GDM1 (cell line): Measurements from ENCODE around the gene CELF4.

Source experiments
- DNase-seq: peaks from one replicate; lab custom pipeline; 2025; lab: John Stamatoyannopoulos, UW

CELF4 gene

GRCh38 chr18:37493352-37493935, 72.2 kb downstream of the CELF4 start:
- no peak for DNase-seq

GRCh38 chr18:37492952-37493351, 72.6 kb downstream of the CELF4 start:
- no peak for DNase-seq

- DNase-seq: no peak
These were observed 74.1 kb downstream of the CELF4 start for GRCh38 chr18:37491526-37491925.

- no peak for DNase-seq
These were observed 75.6 kb downstream of the CELF4 start for GRCh38 chr18:37489998-37490397.

GRCh38 chr18:37489011-37489410, 76.6 kb downstream of the CELF4 start:
- no peak for DNase-seq

GRCh38 chr18:37487400-37487867, 78.2 kb downstream of the CELF4 start:
- DNase-seq: no peak

- DNase-seq: no peak
These were observed 78.8 kb downstream of the CELF4 start for GRCh38 chr18:37486848-37487247.

- DNase-seq: peak; percentile 59
These were observed 80.4 kb downstream of the CELF4 start for GRCh38 chr18:37484983-37485834.

GRCh38 chr18:37483984-37484819, 81.4 kb downstream of the CELF4 start:
- DNase-seq: no peak

GRCh38 chr18:37483221-37483971, 82.2 kb downstream of the CELF4 start:
- no peak for DNase-seq

- no peak for DNase-seq
These were observed 83.2 kb downstream of the CELF4 start for GRCh38 chr18:37482433-37482832.

- no peak for DNase-seq
These were observed 83.6 kb downstream of the CELF4 start for GRCh38 chr18:37482002-37482401.

GRCh38 chr18:37481491-37481890, 84.1 kb downstream of the CELF4 start:
- DNase-seq: no peak

- DNase-seq: no peak
These were observed 84.5 kb downstream of the CELF4 start for GRCh38 chr18:37481072-37481471.

- DNase-seq: no peak
These were observed 88.8 kb downstream of the CELF4 start for GRCh38 chr18:37476611-37477295.

- peak; percentile 5 for DNase-seq
These were observed 89.4 kb downstream of the CELF4 start for GRCh38 chr18:37476182-37476581.

- no peak for DNase-seq
These were observed 92.3 kb downstream of the CELF4 start for GRCh38 chr18:37473195-37473840.

GRCh38 chr18:37471637-37472036, 94.0 kb downstream of the CELF4 start:
- DNase-seq: no peak

- DNase-seq: no peak
These were observed 94.6 kb downstream of the CELF4 start for GRCh38 chr18:37470986-37471385.

- no peak for DNase-seq
These were observed 98.5 kb downstream of the CELF4 start for GRCh38 chr18:37467002-37467662.
